Endothelial cell of umbilical vein (primary cell): ENCODE data around the gene MME. TPM values are rescaled to one million over a fixed set of nuclear protein-coding genes. Genes with fewer than 3 reads are reported as not detected.

ENCODE experiments used
- BruUV-seq: library from RNA; stranded (reverse); fragments of 400-500 nt; replicated peaks from 2 replicates; lab custom pipeline; 2021; lab: Mats Ljungman, UMichigan
- CTCF ChIA-PET: fragments of 300-600, 350-600 bp; sonication (Branson Sonifier 250); formaldehyde crosslinking; loops from one replicate; lab custom pipeline; 2021; ENCODE audit warnings: antibody characterized with exemption, inconsistent platforms; lab: Charles Lee
- POLR2A ChIA-PET: fragments of 300-600, 350-600 bp; sonication (Branson Sonifier 250); formaldehyde crosslinking; loops from one replicate; lab custom pipeline; 2021; ENCODE audit warnings: antibody characterized with exemption, inconsistent platforms; lab: Charles Lee
- DNase-seq: peaks from one replicate; pipeline ENCODE4 v3.0.0-alpha.2; 2011; ENCODE audit warnings: low read depth, low spot score
- FAIRE-seq: peaks from 2 replicates; lab custom pipeline; 2011; peaks lifted over from hg19 to GRCh38; lab: Jason Lieb, UNC
- H2AFZ ChIP-seq: 2 replicates; pipeline ENCODE4 v1.6.0; 2012; ENCODE audit warnings: low read depth, low read length, control low read depth, inconsistent platforms
- H3K27ac ChIP-seq: 2 replicates; pipeline ENCODE4 v1.5.1; 2011; ENCODE audit warnings: low read depth, mild to moderate bottlenecking, control low read depth, low read length, moderate library complexity; ENCODE audit not compliant: insufficient read depth
- H3K27me3 ChIP-seq, 2 experiments: 2 replicates each; pipeline versions ENCODE4 v1.6.0 to v1.6.1; 2011; ENCODE audit warnings: low read length in 2 of 2, mixed read lengths in 1 of 2; ENCODE audit not compliant: control insufficient read depth in 2 of 2, insufficient read depth in 2 of 2
- H3K36me3 ChIP-seq, 2 experiments: 2 replicates in 1 of 2; 3 replicates in 1 of 2; pipeline ENCODE4 v1.5.1; 2011; ENCODE audit warnings: low read length in 2 of 2, mild to moderate bottlenecking in 1 of 2, moderate library complexity in 1 of 2; ENCODE audit not compliant: control insufficient read depth in 2 of 2, insufficient read depth in 2 of 2; ENCODE audit errors: extremely low read depth in 1 of 2
- H3K4me1 ChIP-seq: 3 replicates; pipeline ENCODE4 v1.5.1; 2011; ENCODE audit warnings: mild to moderate bottlenecking, low read length; ENCODE audit not compliant: control insufficient read depth, insufficient read depth; ENCODE audit errors: extremely low read depth
- H3K4me2 ChIP-seq: 2 replicates; pipeline ENCODE4 v1.6.1; 2011; ENCODE audit warnings: low read length, control low read depth, mixed read lengths; ENCODE audit not compliant: insufficient read depth
- H3K4me3 ChIP-seq, 3 experiments: fragments of 200-600 bp in 1 of 3; sonication (generic), shearing (Covaris generic) in 1 of 3; replicated peaks in 1 of 3; 2 replicates each; pipeline ENCODE4 v1.5.1; 2011 to 2016; ENCODE audit warnings: control low read depth in 3 of 3, low read length in 3 of 3, mild to moderate bottlenecking in 2 of 3, inconsistent platforms in 1 of 3, low read depth in 1 of 3, moderate library complexity in 1 of 3; ENCODE audit not compliant: insufficient read depth in 1 of 3
- H3K79me2 ChIP-seq: 2 replicates; pipeline ENCODE4 v1.6.0; 2012; ENCODE audit warnings: low read length, inconsistent platforms; ENCODE audit not compliant: control insufficient read depth, insufficient read depth
- H3K9ac ChIP-seq: replicated peaks from 2 replicates; pipeline ENCODE3; 2011; ENCODE audit warnings: low read length, control low read depth; ENCODE audit not compliant: insufficient read depth; ENCODE audit errors: extremely low read depth
- H3K9me1 ChIP-seq: replicated peaks from 3 replicates; pipeline ENCODE4 v1.6.0; 2011; ENCODE audit warnings: mild to moderate bottlenecking, low read length; ENCODE audit not compliant: control insufficient read depth, insufficient read depth; ENCODE audit errors: extremely low read depth
- H3K9me3 ChIP-seq: replicated peaks from 2 replicates; pipeline ENCODE4 v1.5.1; 2012; ENCODE audit warnings: low read length, inconsistent platforms; ENCODE audit not compliant: control insufficient read depth, insufficient read depth
- H4K20me1 ChIP-seq: replicated peaks from 2 replicates; pipeline ENCODE3; 2011; ENCODE audit warnings: mild to moderate bottlenecking, low read length; ENCODE audit not compliant: control insufficient read depth, insufficient read depth; ENCODE audit errors: extremely low read depth
- EZH2 ChIP-seq: IDR thresholded peaks from 2 replicates; pipeline ENCODE4 v1.6.1; 2012; ENCODE audit warnings: borderline replicate concordance, low read depth, mild to moderate bottlenecking, moderate library complexity, low read length, inconsistent platforms; ENCODE audit not compliant: severe bottlenecking
- FOS ChIP-seq: IDR thresholded peaks from 2 replicates; pipeline ENCODE4 v1.6.1; 2011; ENCODE audit warnings: mild to moderate bottlenecking, low read length, moderate library complexity, borderline replicate concordance; ENCODE audit not compliant: insufficient read depth
- GATA2 ChIP-seq: IDR thresholded peaks from 2 replicates; pipeline ENCODE4 v1.7.0; 2011; ENCODE audit warnings: low read depth, mild to moderate bottlenecking, moderate library complexity, mixed read lengths, low read length; ENCODE audit not compliant: insufficient read length, insufficient read depth
- JUN ChIP-seq: IDR thresholded peaks from 2 replicates; pipeline ENCODE4 v1.6.1; 2011; ENCODE audit warnings: borderline replicate concordance, low read depth; ENCODE audit not compliant: insufficient read length, insufficient read depth
- MYC ChIP-seq: IDR thresholded peaks from one replicate; pipeline ENCODE4 v1.6.1; 2011; ENCODE audit warnings: mild to moderate bottlenecking, low read depth, low read length
- POLR2A ChIP-seq: IDR thresholded peaks from 2 replicates; pipeline ENCODE4 v1.6.1; 2012; ENCODE audit warnings: low read depth, mild to moderate bottlenecking, control low read depth, low read length
- POLR2AphosphoS5 ChIP-seq: IDR thresholded peaks from 2 replicates; pipeline ENCODE4 v1.6.1; 2012; ENCODE audit warnings: low read depth, mild to moderate bottlenecking, control low read depth, low read length, moderate library complexity; ENCODE audit not compliant: insufficient read depth
- dilution Hi-C: fragments of 300-500 bp; cut with MboI; formaldehyde crosslinking; loops from one replicate; pipeline ENCODE4 v1.15.0; 2019; ENCODE audit warnings: low sequenced_read_pairs; ENCODE audit not compliant: extremely low pct_ligation_motif_present
- intact Hi-C: fragments of 100-400 bp; cut with micrococcal nuclease; formaldehyde crosslinking; loops from one replicate; pipeline ENCODE4 v1.10.0; 2022
- polyA plus RNA-seq, 4 experiments: library from polyadenylated mRNA; depleted of rRNA in 3 of 4; stranded (reverse) in 3 of 4; unstranded in 1 of 4; fragments of >200 nt; gene quantifications; 2 replicates each; pipeline versions ENCODE4 v1.2.1 to v1.2.3, GENCODE V29; 2011 to 2012; ENCODE audit warnings: missing spikeins in 1 of 4
- total RNA-seq: library from RNA; stranded (reverse); gene quantifications from 2 replicates; pipeline ENCODE4 v1.2.3, GENCODE V29; 2021
- TF ChIP-seq, protein P1 (sequence below): IDR thresholded peaks from 2 replicates; pipeline ENCODE4 v1.6.1; 2011; ENCODE audit not compliant: insufficient read depth, insufficient read length
- TF ChIP-seq, protein P2 (sequence below), 2 donors: IDR thresholded peaks; 1 replicate in 1 of 2; 2 replicates in 1 of 2; pipeline ENCODE4 v1.5.1; 2011; ENCODE audit warnings: low read length in 2 of 2, mild to moderate bottlenecking in 2 of 2, moderate library complexity in 2 of 2, control low read depth in 1 of 2, inconsistent platforms in 1 of 2, low read depth in 1 of 2; ENCODE audit not compliant: insufficient read depth in 1 of 2; ENCODE audit errors: extremely low read depth in 1 of 2

Gene MME
- total and polyA plus RNA-seq, 2 donors (not counting 3 experiments of a cell fraction or from before 2014, with no cell fraction given) = 6.0 to 10.5 TPM

DNA sequence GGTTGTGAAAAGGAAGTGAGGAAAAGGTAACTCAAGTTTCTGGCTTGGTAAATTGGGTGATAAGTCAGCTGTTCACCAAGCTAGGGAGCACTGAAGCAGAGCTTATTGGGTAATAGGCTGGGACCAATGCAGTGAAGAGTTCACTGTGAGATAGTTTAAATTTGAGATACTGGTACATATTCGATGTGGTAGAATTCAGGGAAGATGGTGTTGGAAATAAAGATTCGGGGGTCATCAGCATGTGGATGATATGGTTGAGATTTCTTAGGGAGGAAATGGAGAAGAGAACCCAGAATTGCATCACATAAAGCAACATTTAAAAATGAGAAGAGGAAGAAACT is 16.9 kb downstream of the MME start:
- Histone ChIP-seq H3K36me3 (no peaks in the 10 kb centered on the region), H3K79me2 (no peaks in the 10 kb centered on the region), H3K27me3 (no peaks in the 10 kb centered on the region), H3K4me2 (no peak overlapping the region), H3K27ac (no peak overlapping the region), H3K4me1 (no peaks in the 10 kb centered on the region), H2AFZ (no peak overlapping the region), H3K9me1 (no peaks in the 10 kb centered on the region), H3K9me3 (no peaks in the 10 kb centered on the region), H3K4me3 (no peak overlapping the region), H3K9ac (no peak overlapping the region), H4K20me1 (no peaks in the 10 kb centered on the region)
- CTCF ChIA-PET = no interaction called here
- no TSS peak for BruUV-seq
- TF ChIP-seq EZH2 = no peak
- TF ChIP-seq GATA2 = no peak
- TF ChIP-seq, protein P1, sequence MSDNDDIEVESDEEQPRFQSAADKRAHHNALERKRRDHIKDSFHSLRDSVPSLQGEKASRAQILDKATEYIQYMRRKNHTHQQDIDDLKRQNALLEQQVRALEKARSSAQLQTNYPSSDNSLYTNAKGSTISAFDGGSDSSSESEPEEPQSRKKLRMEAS = no peak
- TF ChIP-seq, protein P2, sequence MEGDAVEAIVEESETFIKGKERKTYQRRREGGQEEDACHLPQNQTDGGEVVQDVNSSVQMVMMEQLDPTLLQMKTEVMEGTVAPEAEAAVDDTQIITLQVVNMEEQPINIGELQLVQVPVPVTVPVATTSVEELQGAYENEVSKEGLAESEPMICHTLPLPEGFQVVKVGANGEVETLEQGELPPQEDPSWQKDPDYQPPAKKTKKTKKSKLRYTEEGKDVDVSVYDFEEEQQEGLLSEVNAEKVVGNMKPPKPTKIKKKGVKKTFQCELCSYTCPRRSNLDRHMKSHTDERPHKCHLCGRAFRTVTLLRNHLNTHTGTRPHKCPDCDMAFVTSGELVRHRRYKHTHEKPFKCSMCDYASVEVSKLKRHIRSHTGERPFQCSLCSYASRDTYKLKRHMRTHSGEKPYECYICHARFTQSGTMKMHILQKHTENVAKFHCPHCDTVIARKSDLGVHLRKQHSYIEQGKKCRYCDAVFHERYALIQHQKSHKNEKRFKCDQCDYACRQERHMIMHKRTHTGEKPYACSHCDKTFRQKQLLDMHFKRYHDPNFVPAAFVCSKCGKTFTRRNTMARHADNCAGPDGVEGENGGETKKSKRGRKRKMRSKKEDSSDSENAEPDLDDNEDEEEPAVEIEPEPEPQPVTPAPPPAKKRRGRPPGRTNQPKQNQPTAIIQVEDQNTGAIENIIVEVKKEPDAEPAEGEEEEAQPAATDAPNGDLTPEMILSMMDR (IDR thresholded peaks at IDR 0.05; ENCODE audit: extremely low read depth in 1 of 2, insufficient read depth in 1 of 2, low read depth in 1 of 2, low read length in 2 of 2) = no peak
- TF ChIP-seq FOS = no peak
- no peak for TF ChIP-seq POLR2AphosphoS5
- TF ChIP-seq JUN = no peak
- TF ChIP-seq POLR2A = no peak
- no peak for TF ChIP-seq MYC
- intact Hi-C loops = no loop called here
- POLR2A ChIA-PET = no interaction called here
- no peak for FAIRE-seq
- dilution Hi-C loops = no loop called here
- DNase-seq = no peak
